PFSK-1 (cell line): Measurements from ENCODE around the gene CHL1.

ENCODE experiments used
- FOXP2 ChIP-seq: optimal IDR thresholded peaks from 2 replicates; pipeline ENCODE3; 2011; ENCODE audit warnings: borderline replicate concordance, control low read depth, inconsistent platforms; ENCODE audit not compliant: insufficient read depth; ENCODE audit errors: extremely low read length, extremely low read depth
- POLR2AphosphoS5 ChIP-seq: IDR thresholded peaks from 2 replicates; pipeline ENCODE4 v1.6.1; 2012; ENCODE audit warnings: low read depth, mild to moderate bottlenecking, control low read depth, low read length, moderate library complexity
- SIN3A ChIP-seq: IDR thresholded peaks from 2 replicates; pipeline ENCODE4 v1.6.1; 2012; ENCODE audit warnings: mild to moderate bottlenecking, low read length, moderate library complexity, borderline replicate concordance; ENCODE audit not compliant: insufficient read depth
- TAF1 ChIP-seq: IDR thresholded peaks from 2 replicates; pipeline ENCODE4 v1.6.1; 2012; ENCODE audit warnings: low read length, control low read depth, borderline replicate concordance; ENCODE audit not compliant: insufficient read depth
- TF ChIP-seq, protein P1 (sequence below), 2 experiments: IDR thresholded peaks; 2 replicates each; pipeline versions ENCODE4 v1.6.1 to v1.8.0; 2011 to 2012; ENCODE audit warnings: low read depth in 2 of 2, low read length in 2 of 2, control low read depth in 1 of 2, inconsistent platforms in 1 of 2, mild to moderate bottlenecking in 1 of 2, moderate library complexity in 1 of 2; ENCODE audit not compliant: insufficient read depth in 1 of 2

The CHL1 gene

DNA sequence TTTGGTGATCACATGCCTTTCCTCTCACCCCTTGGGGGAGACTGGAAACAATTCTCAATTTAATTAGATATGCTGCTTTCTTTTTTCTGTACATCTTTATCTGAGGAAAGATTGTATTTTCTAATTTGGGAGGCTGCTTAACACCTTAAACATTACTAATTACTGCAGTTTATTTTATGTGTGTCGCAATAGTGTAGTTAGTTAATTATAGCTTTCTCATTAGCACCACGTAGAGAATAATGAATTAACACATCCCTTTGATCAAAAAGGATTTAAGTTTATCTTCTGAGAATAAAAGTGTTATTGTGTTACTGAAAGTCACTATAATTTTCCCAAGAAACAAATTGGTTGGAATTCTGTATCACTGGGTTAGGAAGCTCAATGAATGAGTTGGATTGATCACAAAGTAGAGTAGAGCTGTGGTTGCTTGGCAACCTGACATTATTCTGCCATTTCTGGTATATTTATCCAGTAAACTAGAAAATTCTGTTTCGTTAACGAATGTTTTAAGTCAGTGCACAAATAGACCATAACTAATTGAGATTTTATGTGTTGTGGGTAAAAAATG lies 4.3 kb downstream of the CHL1 start:
- TF ChIP-seq, protein P1, sequence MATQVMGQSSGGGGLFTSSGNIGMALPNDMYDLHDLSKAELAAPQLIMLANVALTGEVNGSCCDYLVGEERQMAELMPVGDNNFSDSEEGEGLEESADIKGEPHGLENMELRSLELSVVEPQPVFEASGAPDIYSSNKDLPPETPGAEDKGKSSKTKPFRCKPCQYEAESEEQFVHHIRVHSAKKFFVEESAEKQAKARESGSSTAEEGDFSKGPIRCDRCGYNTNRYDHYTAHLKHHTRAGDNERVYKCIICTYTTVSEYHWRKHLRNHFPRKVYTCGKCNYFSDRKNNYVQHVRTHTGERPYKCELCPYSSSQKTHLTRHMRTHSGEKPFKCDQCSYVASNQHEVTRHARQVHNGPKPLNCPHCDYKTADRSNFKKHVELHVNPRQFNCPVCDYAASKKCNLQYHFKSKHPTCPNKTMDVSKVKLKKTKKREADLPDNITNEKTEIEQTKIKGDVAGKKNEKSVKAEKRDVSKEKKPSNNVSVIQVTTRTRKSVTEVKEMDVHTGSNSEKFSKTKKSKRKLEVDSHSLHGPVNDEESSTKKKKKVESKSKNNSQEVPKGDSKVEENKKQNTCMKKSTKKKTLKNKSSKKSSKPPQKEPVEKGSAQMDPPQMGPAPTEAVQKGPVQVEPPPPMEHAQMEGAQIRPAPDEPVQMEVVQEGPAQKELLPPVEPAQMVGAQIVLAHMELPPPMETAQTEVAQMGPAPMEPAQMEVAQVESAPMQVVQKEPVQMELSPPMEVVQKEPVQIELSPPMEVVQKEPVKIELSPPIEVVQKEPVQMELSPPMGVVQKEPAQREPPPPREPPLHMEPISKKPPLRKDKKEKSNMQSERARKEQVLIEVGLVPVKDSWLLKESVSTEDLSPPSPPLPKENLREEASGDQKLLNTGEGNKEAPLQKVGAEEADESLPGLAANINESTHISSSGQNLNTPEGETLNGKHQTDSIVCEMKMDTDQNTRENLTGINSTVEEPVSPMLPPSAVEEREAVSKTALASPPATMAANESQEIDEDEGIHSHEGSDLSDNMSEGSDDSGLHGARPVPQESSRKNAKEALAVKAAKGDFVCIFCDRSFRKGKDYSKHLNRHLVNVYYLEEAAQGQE (IDR thresholded peaks at IDR 0.05; ENCODE audit: insufficient read depth in 1 of 2, low read depth in 2 of 2, low read length in 2 of 2) = no peak
- TF ChIP-seq TAF1 (no peak), SIN3A (no peak), FOXP2 (no peak), POLR2AphosphoS5 (no peak)

DNA sequence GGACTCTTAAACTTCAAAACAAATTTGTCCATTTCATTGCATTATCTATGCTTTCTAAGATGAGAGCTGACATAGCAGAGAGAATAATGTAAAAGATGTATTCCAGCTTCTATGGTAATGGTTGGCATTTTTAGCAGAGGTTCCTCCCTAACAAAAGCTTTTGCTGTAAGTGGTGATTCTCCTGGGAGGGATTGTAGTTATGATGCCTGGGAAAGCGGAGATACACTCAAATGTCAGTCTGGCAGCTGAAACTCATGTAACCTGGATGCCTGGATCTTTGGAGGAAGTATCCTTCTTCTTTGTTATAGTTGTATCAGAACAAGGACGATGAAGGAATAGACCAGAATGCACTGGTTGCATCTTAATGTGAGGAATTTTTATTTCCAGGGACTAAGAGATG lies 7.5 kb downstream of the CHL1 start:
- no peak for TF ChIP-seq SIN3A
- TF ChIP-seq, protein P1 (IDR thresholded peaks at IDR 0.05; ENCODE audit: insufficient read depth in 1 of 2, low read depth in 2 of 2, low read length in 2 of 2) = no peak
- TF ChIP-seq POLR2AphosphoS5 = no peak

DNA sequence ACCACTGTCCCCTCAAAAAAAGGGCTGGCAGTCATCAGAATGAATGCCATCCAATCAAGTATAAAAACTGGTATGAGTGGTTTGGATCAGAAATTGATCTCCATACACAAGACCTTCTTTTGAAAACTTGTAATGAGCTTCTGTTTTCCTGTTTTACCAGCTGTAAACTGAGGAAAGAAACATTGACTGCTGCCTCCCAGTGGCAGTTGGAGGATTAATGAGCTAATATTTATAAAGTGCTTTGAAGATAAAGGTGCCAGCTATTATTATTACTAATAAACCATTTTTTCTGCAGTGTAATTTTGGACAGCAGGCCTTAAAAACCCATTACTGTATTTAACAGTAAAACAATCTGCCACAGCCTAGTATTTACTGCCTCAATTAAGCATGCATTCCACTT lies 11.4 kb downstream of the CHL1 start:
- TF ChIP-seq POLR2AphosphoS5 (no peak), FOXP2 (no peak), SIN3A (no peak), TAF1 (no peak)
- TF ChIP-seq, protein P1 (IDR thresholded peaks at IDR 0.05; ENCODE audit: insufficient read depth in 1 of 2, low read depth in 2 of 2, low read length in 2 of 2) = no peak

DNA sequence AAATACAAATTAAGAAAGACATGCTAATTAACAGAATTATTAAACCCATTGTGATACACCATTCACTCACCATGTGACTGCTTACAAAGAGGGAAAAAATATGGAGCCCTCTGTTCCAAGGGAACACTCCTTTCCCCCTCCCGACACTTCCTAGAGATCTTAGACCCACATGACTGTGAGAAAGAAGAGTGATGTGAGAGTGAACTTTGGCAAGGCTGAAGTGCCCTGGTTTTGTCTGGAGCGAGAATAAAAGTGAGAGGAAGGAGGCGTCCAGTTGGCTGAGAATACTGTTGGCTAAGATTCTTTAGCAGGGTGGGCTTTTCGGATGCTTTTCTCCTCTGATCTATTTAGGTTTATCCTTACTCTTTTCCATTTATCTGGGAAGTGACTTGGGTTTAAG lies 14.1 kb downstream of the CHL1 start:
- no peak for TF ChIP-seq SIN3A
- TF ChIP-seq TAF1 = no peak
- TF ChIP-seq POLR2AphosphoS5 = no peak
- TF ChIP-seq, protein P1 (IDR thresholded peaks at IDR 0.05; ENCODE audit: insufficient read depth in 1 of 2, low read depth in 2 of 2, low read length in 2 of 2) = no peak
- TF ChIP-seq FOXP2 = no peak

DNA sequence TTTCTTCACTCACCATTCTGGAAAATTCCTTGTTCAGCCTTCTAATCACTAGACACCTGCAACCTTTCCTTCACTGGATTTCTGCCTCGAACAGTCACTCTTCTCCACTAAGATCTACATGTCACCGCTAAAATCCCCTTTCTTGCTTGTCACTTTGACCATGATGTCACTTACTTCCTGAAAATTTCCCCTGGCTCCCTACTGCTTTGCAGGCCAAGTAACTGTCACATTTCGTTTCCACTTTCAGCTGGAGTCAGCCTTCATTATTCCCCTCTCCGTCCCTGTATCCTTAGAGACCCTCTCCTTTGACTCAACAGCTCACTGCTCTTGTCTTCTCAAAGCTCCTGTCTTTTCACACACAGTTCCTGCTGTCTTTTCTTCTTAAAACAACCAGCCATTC lies 15.9 kb downstream of the CHL1 start:
- TF ChIP-seq POLR2AphosphoS5 (no peak), TAF1 (no peak), FOXP2 (no peak), SIN3A (no peak)
- TF ChIP-seq, protein P1 (IDR thresholded peaks at IDR 0.05; ENCODE audit: insufficient read depth in 1 of 2, low read depth in 2 of 2, low read length in 2 of 2) = no peak
